Lower lobe of right lung (tissue), 2 donors: ENCODE data around the gene SND1. TPM values are rescaled to one million over a fixed set of nuclear protein-coding genes. Genes with fewer than 3 reads are reported as not detected.

Experiments used
- ATAC-seq, 2 donors: fragments of 200-7000 bp; cut with Tn5 transposase; one replicate each; pipeline ENCODE4 v1.9.1; 2020 to 2022; ENCODE audit warnings: mild to moderate bottlenecking in 2 of 2, moderate library complexity in 2 of 2
- DNase-seq: peaks from one replicate; pipeline ENCODE4 v3.0.0-alpha.2; 2020
- H3K27ac ChIP-seq: fragments of 200-600 bp; one replicate; pipeline ENCODE4 v1.8.0; 2022
- H3K27me3 ChIP-seq: fragments of 200-600 bp; one replicate; pipeline ENCODE4 v1.8.0; 2022; ENCODE audit warnings: low read depth
- H3K36me3 ChIP-seq: fragments of 200-600 bp; one replicate; pipeline ENCODE4 v1.8.0; 2022; ENCODE audit warnings: mild to moderate bottlenecking
- H3K4me1 ChIP-seq: fragments of 200-600 bp; one replicate; pipeline ENCODE4 v1.8.0; 2022
- H3K4me3 ChIP-seq: fragments of 200-600 bp; one replicate; pipeline ENCODE4 v1.8.0; 2022; ENCODE audit warnings: mild to moderate bottlenecking
- H3K9me3 ChIP-seq: fragments of 200-600 bp; one replicate; pipeline ENCODE4 v1.8.0; 2022
- CTCF ChIP-seq: fragments of 200-600 bp; IDR thresholded peaks from one replicate; pipeline ENCODE4 v1.8.0; 2022; ENCODE audit warnings: antibody characterized with exemption, mild to moderate bottlenecking
- intact Hi-C: fragments of 100-400 bp; cut with DNase I; formaldehyde crosslinking; loops from one replicate; pipeline ENCODE4 v1.11.0; 2022
- total RNA-seq: library from RNA; stranded (reverse); fragmentation: NEBNext Ultra II Directional; extraction: Animal tissue kit (Norgen Biotek cat#: 25700); gene quantifications from one replicate; pipeline ENCODE4 v1.2.1, GENCODE V29; 2021
- donor health status: DM: no; HTN: yes; CAD: no; lungs with severe emphysema.

Gene SND1
- total RNA-seq, 1 donor from 2014 or later = 142 TPM

- no peak overlapping the region for H3K4me3 ChIP-seq
- TF ChIP-seq CTCF = no peak
- peaks cover 37% of the 10 kb centered on the region for H3K4me1 ChIP-seq
- intact Hi-C loops = no loop called here
- no peak for DNase-seq
- no peaks in the 10 kb centered on the region for H3K27me3 ChIP-seq
- peak overlapping the region; percentile 4 for H3K27ac ChIP-seq
- peak; percentile 92 to 97 for ATAC-seq
- no peaks in the 10 kb centered on the region for H3K9me3 ChIP-seq
- H3K36me3 ChIP-seq = no peaks in the 10 kb centered on the region
Measured at GRCh38 chr7:127816354-127817190, 164.6 kb downstream of the SND1 start.

DNA sequence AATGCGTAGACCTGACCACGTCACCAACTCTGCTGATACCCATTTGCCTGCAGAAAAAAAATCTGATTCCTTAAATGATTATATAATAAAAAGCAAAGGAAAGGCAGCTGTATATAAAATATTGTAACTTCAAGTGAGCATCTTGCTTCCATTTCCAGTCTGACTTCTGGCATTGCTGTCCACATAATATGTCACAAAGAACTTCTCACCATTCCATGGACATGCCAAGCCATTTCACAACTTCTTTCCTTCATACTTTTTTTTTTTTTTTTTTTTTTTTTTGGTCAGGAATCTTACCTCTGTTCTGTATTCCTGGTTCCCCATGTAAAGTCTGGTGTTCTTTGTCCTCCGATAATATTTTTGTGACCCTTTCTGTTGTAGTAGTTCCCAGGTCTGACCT is 165.5 kb downstream of the SND1 start:
- intact Hi-C loops = no loop called here

DNA sequence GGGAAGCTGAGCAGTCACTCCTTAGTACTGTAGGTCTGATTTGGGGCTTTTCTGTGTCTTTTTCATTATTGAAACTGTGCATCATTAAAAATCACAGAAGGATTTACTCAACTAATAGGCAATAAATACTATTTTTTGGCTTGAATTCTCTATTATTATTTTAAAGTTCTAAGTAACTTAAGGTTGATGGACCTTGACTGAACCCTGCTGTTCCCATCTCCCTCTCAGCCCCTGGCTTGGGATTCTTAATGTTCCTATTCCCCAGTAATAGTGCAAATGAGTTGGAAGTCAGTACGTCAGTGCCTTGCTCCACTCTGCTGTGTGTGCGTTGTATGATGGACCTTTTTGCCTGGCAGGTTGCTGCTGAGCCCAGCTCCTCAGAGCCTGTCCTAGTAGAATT is 166.3 kb downstream of the SND1 start:
- DNase-seq = no peak
- Histone ChIP-seq H3K27me3 (no peaks in the 10 kb centered on the region), H3K4me1 (peaks cover 22% of the 10 kb centered on the region), H3K4me3 (no peak overlapping the region), H3K36me3 (no peaks in the 10 kb centered on the region), H3K27ac (no peak overlapping the region), H3K9me3 (no peaks in the 10 kb centered on the region)
- TF ChIP-seq CTCF = no peak
- intact Hi-C loops = no loop called here
- no peak for ATAC-seq

More for the DNA sequence above, 165.5 kb downstream of the SND1 start:
- DNase-seq (no peak), ATAC-seq (no peak)
- peaks cover 30% of the 10 kb centered on the region for H3K4me1 ChIP-seq
- H3K4me3 ChIP-seq = no peak overlapping the region
- no peaks in the 10 kb centered on the region for H3K9me3 ChIP-seq
- no peak for TF ChIP-seq CTCF
- H3K27ac ChIP-seq = no peak overlapping the region
- H3K36me3 ChIP-seq = no peaks in the 10 kb centered on the region
- no peaks in the 10 kb centered on the region for H3K27me3 ChIP-seq

DNA sequence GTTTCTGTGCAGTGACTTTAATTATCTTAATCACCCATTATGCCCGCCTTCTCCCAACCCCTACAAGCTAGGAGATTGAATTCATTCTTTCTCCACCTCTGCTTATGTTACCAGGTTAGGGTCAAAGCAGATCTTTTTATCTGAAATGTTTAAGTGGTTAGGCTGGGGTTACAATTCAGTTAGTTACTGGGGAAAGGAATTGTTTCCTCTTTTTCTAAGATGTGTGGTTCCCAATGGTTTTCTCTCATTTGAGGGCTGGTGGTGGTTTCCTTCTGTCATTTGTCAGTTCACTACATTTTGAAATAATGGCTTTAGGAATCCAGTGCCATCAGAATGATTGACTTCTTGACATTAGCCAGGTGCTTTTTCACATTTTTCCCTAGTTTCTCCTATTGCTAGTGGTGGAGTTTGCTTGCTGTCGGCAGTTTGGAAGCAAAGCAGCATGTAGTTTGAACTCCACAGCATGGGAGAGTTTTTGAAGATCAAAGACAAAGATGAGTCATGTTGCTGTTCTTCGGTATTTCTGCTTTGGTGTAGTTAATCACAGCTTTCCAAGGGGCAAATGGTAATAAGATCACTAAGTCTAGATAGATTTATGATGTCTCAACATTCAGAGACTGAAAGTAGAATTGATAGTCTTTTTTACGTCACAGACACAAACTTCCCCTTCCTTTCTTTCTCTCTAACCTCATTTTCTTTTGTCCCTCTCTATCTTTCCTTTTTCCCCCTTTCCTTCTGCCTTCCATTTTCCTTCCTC is 168.2 kb downstream of the SND1 start:
- no peaks in the 10 kb centered on the region for H3K9me3 ChIP-seq
- no peaks in the 10 kb centered on the region for H3K27me3 ChIP-seq
- no peak overlapping the region for H3K4me3 ChIP-seq
- no peak for ATAC-seq
- intact Hi-C loops = no loop called here
- no peaks in the 10 kb centered on the region for H3K36me3 ChIP-seq
- H3K4me1 ChIP-seq = peaks cover 21% of the 10 kb centered on the region
- no peak for TF ChIP-seq CTCF
- H3K27ac ChIP-seq = no peak overlapping the region
- no peak for DNase-seq

DNA sequence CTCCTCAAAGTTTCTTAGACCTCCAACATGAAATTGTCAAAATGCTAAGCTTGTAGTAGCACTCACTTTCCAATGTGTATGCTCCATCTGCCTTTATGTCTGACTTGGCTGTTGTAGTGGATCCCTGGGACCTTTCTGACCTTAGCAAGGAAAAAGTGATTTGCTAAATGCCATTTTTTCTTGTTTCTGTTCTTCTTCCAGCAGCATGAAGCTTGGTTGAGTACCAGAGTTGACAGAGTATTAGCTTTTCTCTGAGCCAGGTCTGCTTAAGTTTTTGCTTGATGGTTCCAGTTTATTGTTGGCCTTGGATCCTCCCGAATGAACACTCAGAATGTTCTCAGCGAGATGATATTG is 168.7 kb downstream of the SND1 start:
- H3K4me1 ChIP-seq = peaks cover 21% of the 10 kb centered on the region
- no peak overlapping the region for H3K27ac ChIP-seq
- H3K9me3 ChIP-seq = no peaks in the 10 kb centered on the region
- intact Hi-C loops = no loop called here
- no peak overlapping the region for H3K4me3 ChIP-seq
- H3K36me3 ChIP-seq = no peaks in the 10 kb centered on the region
- no peak for TF ChIP-seq CTCF
- ATAC-seq (no peak), DNase-seq (no peak)
- H3K27me3 ChIP-seq = no peaks in the 10 kb centered on the region
